ENCODE results near the gene CXorf58.
A peak's percentile ranks its signal among the peaks of the same experiment; 100 is the strongest.
"Not testable (repeated sequence)": the region's sequence is repeated elsewhere in the genome, so short reads cannot be mapped to it uniquely, and the experiment has no call there.

Gene CXorf58, protein sequence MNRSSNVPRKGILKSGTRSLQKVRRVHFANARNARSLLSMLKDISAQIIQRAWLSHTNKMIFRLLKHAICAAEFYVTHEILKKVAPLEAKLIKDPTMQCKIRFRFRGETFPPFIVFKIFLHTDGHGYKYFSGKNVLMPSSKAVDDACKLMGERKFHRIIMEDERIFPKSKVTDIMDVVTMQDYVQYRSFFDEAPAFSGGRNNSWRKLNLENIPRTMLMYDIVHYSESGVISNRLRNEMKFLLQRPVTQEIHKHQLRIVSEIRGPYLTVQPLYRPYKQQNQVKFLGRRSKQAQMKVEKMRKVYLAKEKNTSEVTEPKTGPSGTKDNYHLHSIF

DNA sequence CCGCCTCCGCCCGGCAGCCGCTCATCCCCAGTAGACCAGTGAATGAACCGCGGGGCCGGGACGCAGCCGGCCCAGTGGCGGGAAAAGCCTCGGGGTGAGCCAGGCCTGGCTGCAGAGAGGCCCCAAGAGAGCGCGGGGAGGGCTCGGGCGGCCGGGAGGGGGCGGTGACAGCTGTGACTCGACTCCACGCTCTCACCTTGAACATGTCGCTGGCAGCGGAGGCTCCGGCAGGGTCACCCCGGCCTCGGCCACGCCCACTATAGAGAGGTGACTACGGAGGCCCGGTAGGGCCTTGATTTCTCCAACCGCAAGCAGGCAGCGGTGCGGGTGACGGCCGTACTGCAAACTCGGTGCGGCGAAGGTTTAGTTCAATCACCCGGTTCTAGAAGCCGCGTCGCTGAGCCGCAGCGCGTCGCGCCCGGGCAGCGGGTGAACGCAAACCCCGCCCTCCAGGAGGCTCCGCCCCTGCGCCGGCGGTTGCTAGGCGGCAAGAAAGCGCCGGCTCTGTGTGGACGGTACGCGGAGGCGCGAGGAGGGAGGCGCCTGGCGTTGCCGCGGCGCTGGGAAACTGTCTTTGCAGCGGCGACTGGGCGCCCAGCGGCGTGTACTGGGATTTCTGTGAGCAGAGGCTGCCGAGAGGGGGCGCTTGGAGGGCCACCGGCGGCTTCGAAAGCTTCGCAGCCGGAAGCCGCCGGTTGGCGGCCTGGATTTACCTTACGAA, at the start of gene CXorf58, which contains the start of gene APOO:
Gene CXorf58, plus strand, starts transcription at position 509 of the 721 bp plus-strand sequence. CDS start 2,297 bp downstream, outside the sequence.
Gene APOO, minus strand, starts transcription at position 441 of the 721 bp plus-strand sequence. Its CDS starts 236 bp downstream, at position 205.
- peak; percentile 74 to 88 (median 86) for DNase-seq

DNA sequence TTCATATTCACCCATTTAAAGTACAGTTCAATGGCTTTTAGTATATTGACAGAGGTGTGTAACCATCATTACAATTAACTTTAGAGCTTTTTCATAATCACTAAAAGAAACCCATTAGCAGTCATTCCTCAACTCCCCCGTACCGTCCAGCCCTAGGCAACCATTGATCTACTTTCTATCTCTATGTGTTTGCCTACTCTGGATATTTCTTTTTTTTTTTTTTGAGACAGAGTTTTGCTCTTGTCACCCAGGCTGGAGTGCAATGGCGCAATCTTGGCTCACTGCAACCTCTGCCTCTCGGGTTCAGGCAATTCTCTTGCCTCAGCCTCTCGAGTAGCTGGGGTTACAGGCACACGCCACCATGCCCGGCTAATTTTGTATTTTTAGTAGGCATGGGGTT, 48.6 kb upstream of the CXorf58 start:
- DNase-seq: not testable (repeated sequence)

DNA sequence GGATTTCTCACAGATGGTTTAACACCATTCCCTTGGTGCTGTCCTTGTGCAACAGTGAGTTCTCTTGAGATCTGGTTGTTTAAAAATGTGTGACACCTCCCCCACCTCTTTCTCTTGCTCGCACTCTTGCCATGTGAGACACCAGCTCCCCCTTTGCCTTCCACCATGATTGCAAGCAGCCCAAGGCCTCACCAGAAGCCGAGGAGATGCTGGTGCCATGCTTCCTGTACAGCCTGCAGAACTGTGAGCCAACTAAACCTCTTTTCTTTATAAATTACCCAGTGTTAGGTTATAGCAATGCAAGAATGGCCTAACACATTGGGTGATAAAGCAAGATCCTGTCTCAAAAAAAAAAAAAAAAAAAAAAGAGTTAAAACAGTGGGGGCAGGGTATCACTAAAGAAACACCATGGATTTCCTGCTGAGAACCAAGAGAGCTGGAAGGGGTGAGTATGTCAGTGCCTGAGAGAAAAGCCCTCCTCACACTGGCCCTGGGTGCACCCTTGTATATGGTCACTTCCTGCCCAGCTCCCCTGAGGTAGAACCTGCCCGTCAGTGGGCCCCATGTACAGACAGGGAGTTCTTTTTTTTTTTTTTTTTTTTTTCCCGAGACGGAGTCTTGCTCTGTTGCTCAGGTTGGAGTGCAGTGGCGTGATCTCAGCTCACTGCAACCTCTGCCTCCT, 46.5 kb upstream of the CXorf58 start:
- DNase-seq: no peak

DNA sequence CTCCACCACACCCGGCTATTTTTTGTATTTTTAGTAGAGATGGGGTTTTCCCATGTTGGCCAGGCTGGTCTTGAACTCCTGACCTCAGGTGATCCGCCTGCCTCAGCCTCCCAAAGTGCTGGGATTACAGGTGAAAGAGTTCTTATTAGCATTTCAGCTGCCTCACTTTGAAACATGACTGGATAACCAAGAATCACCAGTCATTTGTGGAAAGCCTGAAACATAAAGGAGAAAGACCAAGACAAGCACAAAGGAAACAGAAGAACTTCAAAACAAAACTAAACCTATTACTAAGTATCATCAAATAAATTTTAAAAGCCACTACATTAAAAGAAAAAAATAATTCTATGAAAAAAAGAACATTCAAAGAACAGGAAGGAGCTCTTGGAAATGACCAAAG, 45.9 kb upstream of the CXorf58 start:
- not testable (repeated sequence) for DNase-seq

DNA sequence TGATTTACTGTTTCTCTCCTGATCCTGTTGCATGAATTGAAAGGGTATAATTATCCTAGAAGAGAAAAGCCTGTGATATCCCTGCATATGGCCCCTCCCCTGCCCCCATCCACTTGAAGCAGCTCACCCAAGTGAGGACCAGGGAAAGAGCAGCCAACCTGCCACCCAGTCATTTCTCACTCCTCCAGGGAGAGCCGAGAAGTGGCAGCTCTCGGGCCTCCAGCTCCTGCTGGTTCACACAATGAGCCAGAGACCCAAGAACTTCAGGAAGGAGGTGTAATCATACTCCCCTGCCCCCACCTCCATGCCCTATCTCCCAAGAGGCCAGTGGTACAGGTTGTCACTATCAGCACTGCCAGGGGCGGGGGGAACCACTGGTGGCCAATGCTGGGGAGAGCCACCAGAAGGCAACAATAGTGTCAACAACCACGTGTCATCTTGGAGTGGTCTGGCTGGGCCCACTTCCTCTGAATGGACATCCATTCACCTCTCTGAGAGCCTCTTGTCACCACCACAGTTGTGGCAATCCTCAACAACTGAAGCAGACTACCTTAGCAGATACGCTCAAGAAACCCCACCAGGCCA, 43.0 kb upstream of the CXorf58 start:
- no peak for DNase-seq

DNA sequence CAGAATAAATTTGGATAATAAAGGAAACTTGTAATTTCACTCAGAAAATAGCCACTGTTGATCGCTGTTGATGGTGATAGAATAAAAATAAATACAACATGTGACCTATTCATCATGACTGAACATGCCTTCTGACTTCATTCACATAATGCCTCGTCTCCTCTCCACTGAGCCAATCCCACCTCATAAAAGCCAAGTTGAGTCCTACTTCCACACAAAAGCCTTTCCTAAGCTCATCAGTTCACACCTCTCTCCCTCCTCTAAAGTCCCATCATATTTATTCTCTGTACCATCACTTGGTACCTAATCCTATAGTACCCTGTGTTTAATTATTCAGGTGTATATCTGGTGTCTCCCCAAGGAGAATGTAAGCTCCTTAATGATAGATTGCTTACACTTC, 37.8 kb upstream of the CXorf58 start:
- DNase-seq: no peak

DNA sequence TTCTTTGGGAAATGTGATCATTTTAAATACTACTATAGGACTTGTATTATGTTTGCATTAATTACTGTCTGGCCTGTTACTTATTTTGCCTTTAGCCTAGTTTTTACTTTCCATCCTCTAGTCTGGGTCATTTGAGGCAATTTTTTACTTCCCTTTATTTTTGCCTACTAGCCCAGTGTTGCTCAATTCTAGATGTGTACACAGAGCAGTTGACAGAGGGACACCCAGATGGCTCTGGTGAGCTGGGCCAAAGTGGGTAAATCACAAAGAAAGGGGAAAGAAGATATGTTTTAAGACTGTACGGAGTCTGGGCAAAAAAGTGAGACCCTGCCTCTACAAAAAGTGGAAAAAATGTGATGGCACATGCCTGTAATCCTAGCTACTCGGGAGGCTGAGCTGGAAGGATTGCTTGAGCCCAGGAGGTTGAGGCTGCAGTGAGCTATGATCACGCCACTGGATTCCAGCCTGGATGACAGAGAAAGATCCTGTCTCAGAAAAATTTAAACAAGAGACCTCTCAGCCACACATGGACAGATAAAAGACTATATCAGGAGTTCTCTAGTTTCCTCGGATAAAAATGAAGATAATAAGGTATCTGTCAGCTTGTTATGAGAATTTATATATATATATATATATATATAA, 35.8 kb upstream of the CXorf58 start:
- DNase-seq: no peak

DNA sequence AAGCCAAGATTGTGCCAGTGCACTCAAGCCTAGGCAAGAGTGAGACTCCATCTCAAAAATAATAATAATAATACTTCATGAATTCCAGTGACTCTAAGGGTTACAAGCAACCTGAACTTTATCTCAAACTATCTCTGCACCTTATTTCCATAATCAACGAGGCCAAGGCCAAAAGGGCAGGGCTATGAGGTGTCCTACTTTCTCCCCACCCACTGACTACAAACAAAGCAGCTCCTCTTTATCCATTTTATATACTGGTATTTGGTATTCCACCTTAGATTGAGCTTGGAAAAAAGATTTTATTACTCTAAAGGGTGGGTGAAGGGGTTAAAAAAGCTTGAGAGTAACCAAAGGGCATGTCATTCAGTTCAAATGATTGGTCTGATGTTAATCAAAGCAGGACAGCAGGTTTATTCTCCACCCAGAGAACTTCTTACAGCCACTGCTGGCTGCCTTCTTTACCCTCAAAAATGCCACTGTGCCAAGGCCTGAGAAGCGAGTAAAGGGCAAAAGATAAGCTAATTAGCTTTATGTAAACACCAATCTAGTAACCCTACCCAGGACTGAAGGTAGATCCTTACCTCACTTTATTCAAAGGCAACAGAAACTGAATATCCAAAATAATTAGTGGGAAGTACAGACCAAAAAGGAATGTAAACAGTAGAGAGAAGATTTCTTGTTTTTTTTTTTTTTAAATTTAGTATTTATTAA, 28.3 kb upstream of the CXorf58 start:
- no peak for DNase-seq

DNA sequence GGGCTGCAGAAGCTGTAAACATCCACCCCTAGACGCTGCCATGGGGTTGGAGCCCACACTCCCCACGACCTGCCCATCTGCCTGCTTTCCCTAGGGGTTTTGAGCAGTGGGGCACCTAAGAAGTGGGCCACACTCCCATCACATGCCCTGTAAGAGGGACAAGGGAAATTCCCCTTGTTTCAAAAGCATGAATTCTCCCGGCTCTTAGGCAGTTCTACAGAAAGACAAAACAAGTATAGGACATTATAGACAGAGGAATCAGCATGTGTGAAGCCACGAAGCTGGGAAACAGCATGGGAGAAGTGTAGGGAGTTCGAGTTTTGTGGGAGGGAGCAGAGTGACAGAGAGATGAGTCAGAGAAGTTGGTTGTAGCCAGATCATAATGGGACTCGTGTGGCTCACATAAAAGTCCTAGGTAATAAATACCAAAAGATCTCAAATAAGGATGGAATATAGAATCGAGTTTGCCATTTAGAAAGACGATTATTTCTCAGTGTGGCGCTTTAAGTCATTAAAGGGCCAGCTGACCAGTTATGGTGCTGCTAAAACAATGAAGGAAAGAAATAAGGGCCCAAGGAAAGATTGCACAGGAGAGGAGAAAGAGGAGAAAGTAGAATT, 24.0 kb upstream of the CXorf58 start:
- DNase-seq: no peak

DNA sequence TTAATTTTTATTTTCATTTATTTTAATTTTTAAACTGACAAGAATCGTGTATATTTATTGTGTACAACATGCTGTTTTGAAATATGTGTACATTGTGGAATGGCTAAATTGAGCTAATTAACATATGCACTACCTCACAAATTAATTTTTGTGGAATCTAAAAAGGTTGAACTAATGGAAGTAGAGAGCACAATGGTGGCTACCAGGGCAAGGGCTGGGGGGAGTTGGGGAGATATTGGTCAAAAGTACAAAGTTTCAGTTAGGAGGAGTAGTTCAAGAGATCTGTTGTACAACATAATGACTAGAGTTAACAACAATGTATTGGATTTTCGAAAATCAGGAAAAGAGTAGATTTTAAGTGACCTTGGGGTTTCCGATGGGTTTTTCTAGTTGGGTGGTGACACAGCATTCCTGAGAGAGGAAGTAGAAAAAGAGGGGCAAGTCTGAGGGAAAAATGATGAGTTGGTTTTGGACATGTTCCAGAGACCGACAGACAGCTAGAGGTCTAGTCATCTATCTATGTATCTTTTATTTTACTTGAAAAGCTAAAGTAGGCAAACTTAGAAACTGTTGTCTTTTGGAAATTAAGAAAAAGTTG, 23.3 kb upstream of the CXorf58 start:
- DNase-seq: no peak

DNA sequence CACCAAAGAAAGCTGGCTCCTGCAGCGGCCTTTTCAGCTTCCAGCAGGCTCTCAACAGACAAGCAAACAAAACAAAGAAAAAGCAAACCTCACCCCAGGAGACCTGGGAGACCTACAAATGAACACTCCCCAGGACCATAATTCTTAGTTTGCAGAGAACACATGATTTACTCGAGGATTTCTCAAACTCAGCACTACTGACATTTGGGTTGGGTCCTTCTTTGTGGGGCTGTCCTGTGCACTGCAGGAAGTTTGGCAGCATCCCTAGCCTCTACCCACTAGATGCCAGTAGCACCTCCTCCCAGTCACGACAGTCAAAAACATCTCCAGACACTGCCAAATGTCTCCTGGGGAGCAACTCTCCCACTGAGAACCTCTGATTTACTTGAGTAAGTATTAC, 22.0 kb upstream of the CXorf58 start:
- DNase-seq: no peak

DNA sequence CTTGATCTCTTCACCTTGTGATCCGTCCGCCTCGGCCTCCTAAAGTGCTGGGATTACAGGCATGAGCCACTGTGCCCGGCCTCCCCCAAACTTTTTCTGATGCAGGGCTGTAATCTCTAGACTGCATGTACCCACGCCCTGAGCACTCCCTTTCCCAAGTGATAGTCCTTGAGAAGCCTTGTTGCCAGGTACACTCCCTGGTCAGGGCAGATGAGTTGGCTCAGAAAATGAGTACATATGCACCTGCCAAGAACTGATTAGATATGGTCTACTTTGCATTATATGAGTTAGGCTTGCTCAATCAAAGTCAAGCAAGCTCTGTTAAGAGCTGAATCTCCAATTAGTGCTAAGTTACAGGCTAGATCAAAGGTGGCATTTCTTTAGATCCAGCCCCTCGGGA, 20.4 kb upstream of the CXorf58 start:
- DNase-seq: no peak

DNA sequence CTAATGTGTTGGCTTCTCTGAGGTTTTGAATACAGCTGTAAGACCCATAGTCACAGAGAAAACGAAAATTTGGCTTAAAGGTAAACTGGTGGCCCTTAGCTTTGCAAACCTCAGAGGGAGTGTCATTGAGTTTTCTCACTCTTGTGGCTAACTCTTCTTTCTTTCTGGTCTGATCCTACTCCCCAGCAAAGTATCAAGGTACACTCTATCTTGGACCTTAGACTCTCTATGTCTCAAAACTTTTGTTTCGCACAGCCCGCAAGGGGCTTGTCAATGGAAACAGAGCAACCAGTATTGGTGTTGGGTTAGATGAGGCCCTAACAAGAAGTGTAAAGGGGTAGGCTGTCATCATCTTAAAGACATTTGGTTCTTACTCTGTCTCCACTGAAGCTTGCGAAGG, 19.9 kb upstream of the CXorf58 start:
- DNase-seq: no peak

DNA sequence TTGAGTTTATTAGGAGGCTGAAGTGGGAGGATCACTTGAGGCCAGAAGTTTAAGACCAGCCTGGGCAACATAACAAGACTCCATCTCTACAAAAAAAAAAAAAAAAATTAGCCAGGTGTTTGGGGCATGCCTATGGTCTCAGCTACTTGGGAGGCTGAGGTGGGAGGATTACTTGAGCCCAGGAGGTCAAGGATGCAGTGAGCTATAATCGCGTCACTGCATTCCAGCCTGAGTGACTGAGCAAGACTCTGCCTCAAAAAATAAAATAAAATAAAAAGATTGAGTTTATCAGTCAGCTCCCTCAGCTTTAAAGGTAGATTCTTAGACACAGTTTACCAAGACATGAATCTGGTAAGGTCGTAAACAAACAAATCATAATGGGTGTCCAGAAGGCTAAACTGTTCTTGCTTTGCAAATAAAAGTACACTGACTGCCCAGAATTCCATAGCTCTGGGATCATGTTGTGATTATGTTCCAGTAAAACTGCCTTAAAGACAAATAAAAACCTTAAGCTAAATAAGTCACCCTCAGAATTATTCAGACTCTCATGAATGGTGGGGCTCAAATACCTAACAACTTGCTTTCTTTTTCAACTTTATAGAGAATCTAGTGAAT, 18.8 kb upstream of the CXorf58 start:
- no peak for DNase-seq

DNA sequence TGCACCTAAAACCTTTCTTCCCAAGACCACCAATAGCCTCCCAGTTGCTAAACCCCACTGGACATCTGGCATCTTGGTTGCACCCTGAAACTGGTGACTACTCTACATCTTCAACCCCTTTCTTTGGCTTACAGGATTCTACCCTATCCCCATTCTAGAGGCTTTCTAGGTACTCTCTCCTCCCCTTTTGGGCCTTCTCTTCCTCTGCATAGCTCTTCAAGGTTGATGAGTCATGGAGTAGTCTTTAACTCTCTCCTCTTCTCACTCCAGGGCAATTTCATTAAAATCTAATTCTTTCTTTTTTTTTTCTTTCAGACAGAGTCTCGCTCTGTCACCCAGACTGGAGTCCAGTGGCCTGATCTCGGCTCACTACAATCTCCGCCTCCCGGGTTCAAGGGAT, 16.9 kb upstream of the CXorf58 start:
- no peak for DNase-seq

DNA sequence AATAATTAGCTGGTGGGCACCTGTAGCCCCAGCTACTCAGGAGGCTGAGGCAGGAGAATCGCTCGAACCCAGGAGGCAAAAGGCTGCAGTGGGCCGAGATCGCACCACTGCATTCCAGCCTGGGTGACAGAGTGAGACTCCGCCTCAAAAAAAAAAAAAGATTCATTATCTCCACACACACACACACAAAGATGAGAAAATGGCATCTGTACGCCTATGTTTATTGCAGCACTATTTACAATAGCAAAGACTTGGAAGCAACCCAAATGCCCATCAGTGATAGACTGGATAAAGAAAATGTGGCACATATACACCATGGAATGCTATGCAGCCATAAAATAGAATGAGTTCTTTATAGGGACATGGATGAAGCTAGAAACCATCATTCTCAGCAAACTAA, 12.8 kb upstream of the CXorf58 start:
- DNase-seq: not testable (repeated sequence)

DNA sequence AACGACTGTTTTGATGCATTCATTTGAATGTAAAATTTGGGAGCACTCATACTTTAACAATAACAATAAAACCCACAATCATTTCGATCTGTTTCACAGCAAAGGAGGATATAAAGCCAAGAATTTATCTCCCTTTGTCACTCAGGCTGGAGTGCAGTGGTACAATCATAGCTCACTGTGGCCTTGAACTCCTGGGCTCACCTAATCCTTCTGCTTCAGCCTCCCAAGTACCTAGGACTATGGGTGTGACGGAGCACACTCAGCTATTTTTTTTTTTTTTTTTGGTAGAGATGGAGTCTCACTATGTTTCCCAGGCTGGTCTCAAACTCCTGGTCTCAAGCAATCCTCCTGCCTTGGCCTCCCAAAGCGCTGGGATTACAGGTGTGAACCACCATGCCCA, 11.3 kb upstream of the CXorf58 start:
- not testable (repeated sequence) for DNase-seq

DNA sequence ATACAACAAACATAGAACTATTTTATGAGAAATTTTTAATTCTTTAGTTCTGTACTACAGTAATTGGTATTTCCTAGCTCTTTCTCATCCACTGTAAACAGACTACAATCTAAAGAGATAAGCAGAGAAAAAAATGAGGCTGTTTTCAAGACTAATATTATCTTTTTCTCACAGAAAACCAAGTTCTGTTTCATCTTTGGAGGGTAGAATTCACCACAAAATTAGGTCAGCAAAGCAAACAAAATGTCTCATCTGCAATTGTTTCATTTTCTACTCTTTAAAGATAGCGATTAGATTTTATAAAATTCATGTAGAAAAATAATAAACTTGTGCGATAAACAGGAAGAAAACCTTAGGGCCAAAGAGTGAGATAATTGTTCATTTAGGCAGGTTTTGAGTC, 10.8 kb upstream of the CXorf58 start:
- no peak for DNase-seq

DNA sequence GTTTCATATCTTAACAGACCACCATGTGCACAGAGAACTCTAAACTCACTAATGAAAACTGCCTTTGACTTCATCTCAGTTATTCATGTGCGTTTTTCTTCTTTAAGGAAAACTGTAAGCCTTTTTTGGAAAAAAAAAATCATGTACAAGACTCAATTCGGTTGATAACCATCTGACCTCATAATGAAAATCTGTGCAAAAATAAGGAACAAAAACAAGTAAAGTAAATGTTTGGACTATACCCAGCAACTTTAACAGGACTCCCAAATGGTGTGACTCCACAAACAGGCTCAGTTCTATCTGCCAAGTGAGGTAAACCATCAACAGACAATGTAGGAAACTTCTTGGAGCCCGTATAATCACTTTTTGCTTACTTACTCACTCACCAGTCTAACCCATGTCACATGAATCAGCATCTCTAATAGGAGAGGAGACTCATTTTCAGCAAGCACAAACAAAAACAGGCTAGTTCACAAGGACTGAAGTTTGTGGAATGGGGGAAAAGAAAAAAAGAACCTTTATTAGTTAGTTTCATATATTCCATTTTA, 9.3 kb upstream of the CXorf58 start:
- no peak for DNase-seq

DNA sequence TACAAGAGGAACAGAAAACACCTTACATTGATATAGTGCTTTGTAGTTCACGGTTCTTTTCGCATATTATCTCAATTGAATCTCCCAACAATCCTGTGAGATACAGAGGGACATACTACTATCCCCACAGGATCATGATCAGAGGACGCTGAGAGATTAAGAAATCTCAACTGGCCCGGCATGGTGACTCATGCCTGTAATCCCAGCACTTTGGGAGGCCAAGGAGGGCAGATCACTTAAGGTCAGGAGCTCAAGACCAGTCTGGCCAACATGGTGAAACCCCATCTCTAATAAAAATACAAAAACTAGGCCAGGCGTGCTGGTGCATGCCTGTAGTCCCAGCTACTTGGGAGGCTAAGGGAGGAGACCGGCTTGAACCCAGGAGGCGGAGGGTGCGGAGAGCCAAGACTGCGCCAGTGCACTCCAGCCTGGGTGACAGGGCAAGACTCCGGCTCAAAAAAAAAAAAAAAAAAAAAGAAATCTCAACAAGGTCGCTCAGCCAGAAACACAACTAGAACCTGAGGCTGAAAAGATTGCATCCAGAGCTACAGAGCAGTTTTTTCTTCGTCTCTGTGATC, 7.5 kb upstream of the CXorf58 start:
- DNase-seq: no peak
